Measurements from ENCODE around the gene FOXP4. TPM values are rescaled to one million over a fixed set of nuclear protein-coding genes. Genes with fewer than 3 reads are reported as not detected.
A peak's percentile ranks its signal among the peaks of the same experiment; 100 is the strongest.

FOXP4 gene
- total and polyA plus RNA-seq, 2 donors from 2014 or later = 14.0 to 33.2 TPM

GRCh38 chr6:41584668-41585205 lies 38.6 kb downstream of the FOXP4 start:
- peak overlapping the region; percentile 29 to 41 for H3K27ac ChIP-seq (ENCODE audit: low read depth in 2 of 2, low read length in 2 of 2)
- peaks cover 0 to 8% (median 0%) of the 10 kb centered on the region in 3 donors for H3K36me3 ChIP-seq (ENCODE audit: control insufficient read depth in 2 of 3, insufficient read depth in 3 of 3, low read length in 3 of 3)
- H3K9me3 ChIP-seq (ENCODE audit: control insufficient read depth in 2 of 3, insufficient read depth in 1 of 3, low read length in 3 of 3) = no peaks in the 10 kb centered on the region
- peak overlapping the region in 1 of 3 donors; percentile 6 for H3K4me3 ChIP-seq (ENCODE audit: low read length in 3 of 3)
- TF ChIP-seq CTCF (IDR thresholded peaks at IDR 0.05; ENCODE audit: borderline replicate concordance, extremely low read depth, insufficient read depth) = no peak
- H3K27me3 ChIP-seq (ENCODE audit: control insufficient read depth, insufficient read depth, low read length) = no peaks in the 10 kb centered on the region
- no peak for FAIRE-seq
- peaks cover 0 to 35% (median 25%) of the 10 kb centered on the region in 3 donors for H3K4me1 ChIP-seq (ENCODE audit: control insufficient read depth in 2 of 3, insufficient read depth in 2 of 3, low read depth in 1 of 3, low read length in 3 of 3)
- peak in 4 of 5 donors; percentile 73 to 84 (median 76) for DNase-seq
- H3K9ac ChIP-seq (ENCODE audit: low read length in 3 of 3) = peak overlapping the region in 1 of 3 donors; percentile 22
- intact Hi-C loops (cut with DNase I) = no loop called here

GRCh38 chr6:41585605-41586004 lies 39.4 kb downstream of the FOXP4 start:
- Histone ChIP-seq H3K9me3 (ENCODE audit: control insufficient read depth in 2 of 3, insufficient read depth in 1 of 3, low read length in 3 of 3) (no peaks in the 10 kb centered on the region), H3K36me3 (ENCODE audit: control insufficient read depth in 2 of 3, insufficient read depth in 3 of 3, low read length in 3 of 3) (peaks cover 0 to 12% (median 2%) of the 10 kb centered on the region in 3 donors), H3K9ac (ENCODE audit: low read length in 3 of 3) (no peak overlapping the region), H3K27me3 (ENCODE audit: control insufficient read depth, insufficient read depth, low read length) (no peaks in the 10 kb centered on the region), H3K4me3 (ENCODE audit: low read length in 3 of 3) (no peak overlapping the region), H3K27ac (ENCODE audit: low read depth in 2 of 2, low read length in 2 of 2) (no peak overlapping the region), H3K4me1 (ENCODE audit: control insufficient read depth in 2 of 3, insufficient read depth in 2 of 3, low read depth in 1 of 3, low read length in 3 of 3) (peaks cover 0 to 34% (median 25%) of the 10 kb centered on the region in 3 donors)
- DNase-seq (no peak), FAIRE-seq (no peak)
- TF ChIP-seq CTCF (IDR thresholded peaks at IDR 0.05; ENCODE audit: borderline replicate concordance, extremely low read depth, insufficient read depth) = no peak
- intact Hi-C loops (cut with DNase I) = no loop called here

- Histone ChIP-seq H3K27ac (ENCODE audit: low read depth in 2 of 2, low read length in 2 of 2) (no peak overlapping the region), H3K36me3 (ENCODE audit: control insufficient read depth in 2 of 3, insufficient read depth in 3 of 3, low read length in 3 of 3) (peaks cover 2 to 15% (median 6%) of the 10 kb centered on the region in 3 donors), H3K9me3 (ENCODE audit: control insufficient read depth in 2 of 3, insufficient read depth in 1 of 3, low read length in 3 of 3) (no peaks in the 10 kb centered on the region), H3K4me1 (ENCODE audit: control insufficient read depth in 2 of 3, insufficient read depth in 2 of 3, low read depth in 1 of 3, low read length in 3 of 3) (peaks cover 0 to 28% (median 25%) of the 10 kb centered on the region in 3 donors), H3K9ac (ENCODE audit: low read length in 3 of 3) (no peak overlapping the region), H3K4me3 (ENCODE audit: low read length in 3 of 3) (no peak overlapping the region), H3K27me3 (ENCODE audit: control insufficient read depth, insufficient read depth, low read length) (no peaks in the 10 kb centered on the region)
- no peak for FAIRE-seq
- peak in 2 of 5 donors; percentile 51 to 60 for DNase-seq
- TF ChIP-seq CTCF (IDR thresholded peaks at IDR 0.05; ENCODE audit: borderline replicate concordance, extremely low read depth, insufficient read depth) = no peak
- intact Hi-C loops (cut with DNase I) = no loop called here
Observed at GRCh38 chr6:41586252-41587007, 40.2 kb downstream of the FOXP4 start.

Measured in kidney (tissue), 14 donors.